ENCODE measurements around the gene SLC27A6. TPM values are rescaled to one million over a fixed set of nuclear protein-coding genes. Genes with fewer than 3 reads are reported as not detected.

The SLC27A6 gene
- total and polyA plus RNA-seq, 2 experiments from 2014 or later: 3.5 to 5.8 TPM

- no peaks in the 10 kb centered on the region for H3K79me2 ChIP-seq
- no peaks in the 10 kb centered on the region for H3K9me2 ChIP-seq (replicated peaks; ENCODE audit: insufficient read depth)
- no peaks in the 10 kb centered on the region for H3K4me1 ChIP-seq (ENCODE audit: insufficient read depth)
- H4K20me1 ChIP-seq (ENCODE audit: insufficient read depth, poor library complexity, severe bottlenecking): no peaks in the 10 kb centered on the region
- DNase-seq (ENCODE audit: low spot score): no peak
- H2AFZ ChIP-seq: no peak overlapping the region
- WGBS (ENCODE audit: low lambda C conversion rate, missing lambda C conversion rate): 56% methylated on average over 1 of the region's 1 CpG
- no peak for TF ChIP-seq CTCF (IDR thresholded peaks at IDR 0.05; ENCODE audit: poor library complexity)
- TF ChIP-seq EZH2 (IDR thresholded peaks at IDR 0.05; ENCODE audit: borderline replicate concordance): no peak
- TF ChIP-seq EZH2phosphoT487 (IDR thresholded peaks at IDR 0.05; ENCODE audit: low read depth, severe bottlenecking, unreplicated experiment): no peak
- no peak overlapping the region for H3K27ac ChIP-seq
- H3K27me3 ChIP-seq: no peaks in the 10 kb centered on the region
- no peak overlapping the region for H3K4me3 ChIP-seq
- no peaks in the 10 kb centered on the region for H3K9me3 ChIP-seq (ENCODE audit: low read depth)
- H3K4me2 ChIP-seq: no peak overlapping the region
- H3K36me3 ChIP-seq (replicated peaks; ENCODE audit: insufficient read depth, low read depth): no peaks in the 10 kb centered on the region
Measured at GRCh38 chr5:128984480-128984879, 19.2 kb downstream of the SLC27A6 start.

- no peaks in the 10 kb centered on the region for H3K9me3 ChIP-seq (ENCODE audit: low read depth)
- H3K36me3 ChIP-seq (replicated peaks; ENCODE audit: insufficient read depth, low read depth): no peaks in the 10 kb centered on the region
- no peak overlapping the region for H3K27ac ChIP-seq
- no peaks in the 10 kb centered on the region for H3K27me3 ChIP-seq
- no peaks in the 10 kb centered on the region for H3K4me1 ChIP-seq (ENCODE audit: insufficient read depth)
- no peaks in the 10 kb centered on the region for H3K79me2 ChIP-seq
- no peak overlapping the region for H3K4me2 ChIP-seq
- H3K9me2 ChIP-seq (replicated peaks; ENCODE audit: insufficient read depth): no peaks in the 10 kb centered on the region
- WGBS (ENCODE audit: low lambda C conversion rate, missing lambda C conversion rate): 91% methylated on average over 1 of the region's 1 CpG
- no peak for DNase-seq (ENCODE audit: low spot score)
- H3K4me3 ChIP-seq: no peak overlapping the region
- TF ChIP-seq EZH2 (IDR thresholded peaks at IDR 0.05; ENCODE audit: borderline replicate concordance) (no peak), EZH2phosphoT487 (IDR thresholded peaks at IDR 0.05; ENCODE audit: low read depth, severe bottlenecking, unreplicated experiment) (no peak), CTCF (IDR thresholded peaks at IDR 0.05; ENCODE audit: poor library complexity) (no peak)
- H4K20me1 ChIP-seq (ENCODE audit: insufficient read depth, poor library complexity, severe bottlenecking): no peaks in the 10 kb centered on the region
- no peak overlapping the region for H2AFZ ChIP-seq
Measured at GRCh38 chr5:128988476-128988875, 23.2 kb downstream of the SLC27A6 start.

- Histone ChIP-seq H3K79me2 (no peaks in the 10 kb centered on the region), H2AFZ (no peak overlapping the region), H3K9me2 (replicated peaks; ENCODE audit: insufficient read depth) (no peaks in the 10 kb centered on the region), H4K20me1 (ENCODE audit: insufficient read depth, poor library complexity, severe bottlenecking) (no peaks in the 10 kb centered on the region), H3K27ac (peak overlapping the region; percentile 12), H3K36me3 (replicated peaks; ENCODE audit: insufficient read depth, low read depth) (no peaks in the 10 kb centered on the region), H3K9me3 (ENCODE audit: low read depth) (no peaks in the 10 kb centered on the region), H3K4me1 (ENCODE audit: insufficient read depth) (no peaks in the 10 kb centered on the region), H3K4me3 (no peak overlapping the region), H3K4me2 (no peak overlapping the region), H3K27me3 (no peaks in the 10 kb centered on the region)
- WGBS (ENCODE audit: low lambda C conversion rate, missing lambda C conversion rate): 71% methylated on average over 3 of the region's 5 CpGs
- TF ChIP-seq EZH2 (IDR thresholded peaks at IDR 0.05; ENCODE audit: borderline replicate concordance) (no peak), EZH2phosphoT487 (IDR thresholded peaks at IDR 0.05; ENCODE audit: low read depth, severe bottlenecking, unreplicated experiment) (no peak), CTCF (IDR thresholded peaks at IDR 0.05; ENCODE audit: poor library complexity) (no peak)
- no peak for DNase-seq (ENCODE audit: low spot score)
Measured at GRCh38 chr5:129001841-129002526, 36.7 kb downstream of the SLC27A6 start.
